Neural crest cell (in vitro differentiated cells): ENCODE measurements around the gene PRTN3. TPM values are rescaled to one million over a fixed set of nuclear protein-coding genes. Genes with fewer than 3 reads are reported as not detected.

Experiments
- DNase-seq: peaks from one replicate; pipeline ENCODE4 v3.0.0; 2021; ENCODE audit warnings: low read depth, mixed read lengths, low spot score
- H3K27ac Mint-ChIP-seq: one replicate; pipeline ENCODE4 v1.8.0; 2021; ENCODE audit warnings: mild to moderate bottlenecking, mixed read lengths; ENCODE audit not compliant: unreplicated experiment
- H3K27me3 Mint-ChIP-seq: 2 replicates; pipeline ENCODE4 v1.8.0; 2021; ENCODE audit warnings: low read depth, mild to moderate bottlenecking, mixed read lengths
- H3K36me3 Mint-ChIP-seq: 2 replicates; pipeline ENCODE4 v1.8.0; 2021; ENCODE audit warnings: low read depth, mild to moderate bottlenecking, mixed read lengths
- H3K4me1 Mint-ChIP-seq: 2 replicates; pipeline ENCODE4 v1.8.0; 2021; ENCODE audit warnings: mixed read lengths
- H3K4me3 Mint-ChIP-seq: one replicate; pipeline ENCODE4 v1.8.0; 2021; ENCODE audit warnings: mild to moderate bottlenecking, mixed read lengths
- H3K9me3 Mint-ChIP-seq: 2 replicates; pipeline ENCODE4 v1.8.0; 2021; ENCODE audit warnings: mixed read lengths
- total RNA-seq: library from RNA; stranded (reverse); gene quantifications from 2 replicates; pipeline ENCODE4 v1.2.1, GENCODE V29; 2021
- TF ChIP-seq, protein P1 (sequence below): fragments of 200-600 bp; sonication (generic); conservative IDR thresholded peaks from 2 replicates; pipeline ENCODE4 v1.5.0; 2021; ENCODE audit warnings: antibody characterized with exemption, mild to moderate bottlenecking

Gene PRTN3
- total RNA-seq, 1 donor from 2014 or later, result not detected

DNA sequence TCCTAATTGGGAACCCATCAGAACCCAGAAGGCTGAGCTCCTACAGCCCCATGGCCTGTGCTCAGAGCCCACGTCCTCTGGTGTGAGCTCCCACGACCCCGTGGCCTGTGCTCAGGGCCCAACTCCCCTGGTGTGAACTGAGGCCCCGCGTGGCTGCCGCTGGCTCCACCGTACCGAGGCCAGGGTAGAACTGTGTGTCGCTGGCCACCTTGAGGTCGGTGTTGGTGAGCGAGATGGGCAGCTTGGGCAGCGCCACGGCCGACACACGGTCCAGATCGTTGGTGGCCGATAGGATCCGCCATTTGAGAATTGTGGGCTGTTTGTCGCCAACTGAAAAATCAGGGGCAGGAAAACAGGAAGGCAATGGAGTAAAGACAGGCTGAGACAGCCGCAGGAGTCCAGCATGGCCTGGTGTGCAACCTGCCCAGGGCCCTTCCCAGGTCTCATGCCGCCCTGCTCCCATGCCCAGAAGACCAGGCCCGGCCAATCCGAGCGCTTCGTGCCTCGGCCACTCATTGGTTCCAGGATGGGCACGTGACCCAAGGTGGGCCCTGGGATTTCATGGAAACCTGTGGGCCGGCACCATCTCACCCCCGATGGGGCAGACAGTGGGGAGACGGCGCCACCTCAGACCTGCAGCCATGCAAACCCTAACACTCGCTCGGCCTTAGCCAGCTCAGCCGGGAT is 40.7 kb downstream of the PRTN3 start:
- Mint-ChIP-seq H3K4me3 (no peak overlapping the region), H3K27me3 (no peaks in the 10 kb centered on the region), H3K36me3 (no peaks in the 10 kb centered on the region), H3K27ac (no peak overlapping the region), H3K4me1 (no peaks in the 10 kb centered on the region), H3K9me3 (no peaks in the 10 kb centered on the region)
- TF ChIP-seq, protein P1, sequence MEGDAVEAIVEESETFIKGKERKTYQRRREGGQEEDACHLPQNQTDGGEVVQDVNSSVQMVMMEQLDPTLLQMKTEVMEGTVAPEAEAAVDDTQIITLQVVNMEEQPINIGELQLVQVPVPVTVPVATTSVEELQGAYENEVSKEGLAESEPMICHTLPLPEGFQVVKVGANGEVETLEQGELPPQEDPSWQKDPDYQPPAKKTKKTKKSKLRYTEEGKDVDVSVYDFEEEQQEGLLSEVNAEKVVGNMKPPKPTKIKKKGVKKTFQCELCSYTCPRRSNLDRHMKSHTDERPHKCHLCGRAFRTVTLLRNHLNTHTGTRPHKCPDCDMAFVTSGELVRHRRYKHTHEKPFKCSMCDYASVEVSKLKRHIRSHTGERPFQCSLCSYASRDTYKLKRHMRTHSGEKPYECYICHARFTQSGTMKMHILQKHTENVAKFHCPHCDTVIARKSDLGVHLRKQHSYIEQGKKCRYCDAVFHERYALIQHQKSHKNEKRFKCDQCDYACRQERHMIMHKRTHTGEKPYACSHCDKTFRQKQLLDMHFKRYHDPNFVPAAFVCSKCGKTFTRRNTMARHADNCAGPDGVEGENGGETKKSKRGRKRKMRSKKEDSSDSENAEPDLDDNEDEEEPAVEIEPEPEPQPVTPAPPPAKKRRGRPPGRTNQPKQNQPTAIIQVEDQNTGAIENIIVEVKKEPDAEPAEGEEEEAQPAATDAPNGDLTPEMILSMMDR, result no peak
- DNase-seq, result no peak

DNA sequence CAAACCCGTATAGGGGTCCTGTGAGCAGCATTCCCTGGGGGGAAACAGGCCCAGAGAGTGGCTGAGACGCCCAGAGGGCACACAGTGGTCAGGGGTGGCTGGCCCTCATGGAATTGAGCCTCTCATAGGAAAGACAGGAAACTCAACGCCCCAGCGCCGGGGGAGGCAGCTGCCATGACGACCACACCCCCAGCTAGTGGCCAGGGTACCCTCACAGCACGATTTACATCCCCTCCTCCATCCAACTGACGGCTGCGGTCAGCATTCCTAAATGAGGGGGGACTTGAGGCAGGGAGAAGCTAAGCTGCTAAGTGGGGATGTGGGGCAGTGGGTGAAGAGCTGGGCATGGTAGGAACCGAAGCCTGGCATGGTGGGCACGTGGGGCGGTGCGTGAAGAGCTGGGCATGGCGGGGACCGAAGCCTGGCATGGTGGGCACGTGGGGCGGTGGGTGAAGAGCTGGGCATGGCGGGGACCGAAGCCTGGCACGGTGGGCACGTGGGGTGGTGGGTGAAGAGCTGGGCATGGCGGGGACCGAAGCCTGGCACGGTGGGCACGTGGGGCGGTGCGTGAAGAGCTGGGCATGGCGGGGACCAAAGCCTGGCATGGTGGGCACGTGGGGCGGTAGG is 42.2 kb downstream of the PRTN3 start:
- H3K27me3 Mint-ChIP-seq, result no peaks in the 10 kb centered on the region
- DNase-seq, result no peak
- no peak overlapping the region for H3K4me3 Mint-ChIP-seq
- no peaks in the 10 kb centered on the region for H3K36me3 Mint-ChIP-seq
- no peaks in the 10 kb centered on the region for H3K4me1 Mint-ChIP-seq
- no peaks in the 10 kb centered on the region for H3K9me3 Mint-ChIP-seq
- no peak overlapping the region for H3K27ac Mint-ChIP-seq
- TF ChIP-seq, protein P1, result no peak

DNA sequence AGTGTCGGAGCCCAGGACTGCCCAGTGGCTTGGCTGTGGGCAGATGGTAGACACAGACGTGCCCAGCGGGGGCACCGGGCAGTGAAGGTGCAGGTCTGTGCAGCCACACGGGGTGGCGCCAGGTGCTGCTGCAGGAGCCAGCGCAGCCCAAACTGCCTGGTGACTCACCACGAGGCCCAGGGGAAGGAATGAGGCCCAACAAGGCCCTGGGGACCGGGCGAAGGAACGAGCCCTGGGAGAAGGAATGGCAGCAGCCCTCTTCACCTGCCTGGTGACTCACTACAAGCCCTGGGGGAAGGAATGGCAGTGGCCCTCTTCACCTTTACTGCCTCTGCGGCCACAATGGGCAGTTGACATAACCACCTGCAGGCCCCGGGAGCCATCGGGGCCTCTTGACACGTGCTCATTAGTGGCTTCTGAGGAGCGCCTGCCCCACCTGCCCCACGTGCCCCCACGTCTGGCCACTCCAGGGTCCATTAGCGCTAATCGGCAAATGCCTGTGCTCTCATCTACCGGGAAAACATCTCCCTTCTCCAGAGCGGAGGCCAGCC is 42.9 kb downstream of the PRTN3 start:
- H3K4me3 Mint-ChIP-seq, result no peak overlapping the region
- TF ChIP-seq, protein P1, result no peak
- H3K36me3 Mint-ChIP-seq, result no peaks in the 10 kb centered on the region
- no peaks in the 10 kb centered on the region for H3K9me3 Mint-ChIP-seq
- DNase-seq, result no peak
- H3K27ac Mint-ChIP-seq, result no peak overlapping the region
- H3K4me1 Mint-ChIP-seq, result no peaks in the 10 kb centered on the region
- no peaks in the 10 kb centered on the region for H3K27me3 Mint-ChIP-seq

DNA sequence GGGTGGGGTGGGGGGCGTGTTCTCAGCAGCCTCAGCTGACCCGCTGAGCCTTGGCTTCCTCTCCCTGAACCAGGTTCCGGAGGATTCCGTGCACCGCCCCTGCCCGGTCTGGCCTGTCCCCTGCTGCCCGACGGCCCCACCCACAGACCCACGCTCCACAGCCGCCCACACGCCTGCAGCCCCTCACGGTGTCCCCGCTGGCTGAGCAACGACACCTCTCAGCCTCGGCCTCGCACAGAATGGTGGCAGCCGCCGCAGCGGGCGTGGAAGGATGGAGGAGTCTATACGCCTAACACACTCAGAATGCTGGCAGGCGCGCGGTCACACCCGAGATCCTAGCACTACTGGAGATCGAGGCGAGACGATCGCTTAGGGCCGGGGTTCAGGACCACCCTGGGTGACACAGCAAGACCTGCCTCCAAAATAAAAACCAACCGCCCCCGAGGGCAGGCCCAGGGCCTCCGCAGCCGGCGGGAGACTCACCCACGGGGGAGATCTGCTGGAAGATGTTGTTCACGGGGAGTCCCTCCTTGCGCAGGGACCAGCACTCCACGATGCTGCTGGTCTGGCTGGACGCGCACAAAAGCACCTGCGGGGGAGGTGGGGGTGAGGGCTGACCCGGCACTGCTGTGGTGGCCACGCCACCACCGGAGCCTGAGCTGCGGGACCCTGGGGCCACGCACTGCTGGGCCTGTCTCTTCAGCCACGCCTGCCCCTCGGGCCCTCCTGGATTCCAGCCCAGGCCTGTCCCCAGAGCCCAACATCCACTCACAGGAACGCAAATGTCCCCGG is 43.8 kb downstream of the PRTN3 start:
- Mint-ChIP-seq H3K9me3 (no peaks in the 10 kb centered on the region), H3K27ac (no peak overlapping the region), H3K27me3 (no peaks in the 10 kb centered on the region), H3K4me1 (no peaks in the 10 kb centered on the region), H3K36me3 (no peaks in the 10 kb centered on the region), H3K4me3 (no peak overlapping the region)
- TF ChIP-seq, protein P1, result no peak
- DNase-seq, result no peak

DNA sequence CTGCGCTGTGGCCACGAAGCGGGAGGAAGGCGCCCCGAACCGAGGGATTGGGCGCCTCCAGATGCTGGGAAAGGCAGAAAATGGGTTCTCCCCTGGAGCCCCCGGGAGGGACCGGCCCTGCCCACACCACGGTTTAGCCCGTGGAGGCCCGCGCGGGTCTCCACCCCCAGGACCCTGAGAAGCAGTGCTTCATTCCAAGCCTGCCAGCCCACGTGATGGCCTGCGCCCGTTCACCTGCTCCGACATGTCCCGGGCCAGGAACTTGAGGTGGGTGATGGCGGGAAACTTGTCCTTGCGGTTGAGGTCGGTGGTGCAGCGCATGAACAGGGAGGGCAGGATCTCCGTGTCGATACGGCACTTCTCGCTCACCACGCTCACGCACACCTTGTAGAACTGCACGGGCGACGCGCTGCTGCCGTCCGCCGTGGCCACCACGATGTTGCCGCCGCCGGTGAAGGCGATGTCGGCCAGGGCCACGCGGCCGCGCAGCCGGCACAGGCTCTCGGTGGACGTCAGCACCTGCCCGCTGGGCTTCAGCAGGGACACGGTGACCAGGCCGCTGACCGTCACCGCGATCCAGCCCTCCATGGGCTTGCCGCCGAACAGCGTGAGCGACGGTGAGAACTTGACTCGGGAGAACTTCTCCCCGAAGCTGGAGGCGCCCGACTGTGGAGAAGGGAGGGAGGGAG is 44.9 kb downstream of the PRTN3 start:
- no peak overlapping the region for H3K27ac Mint-ChIP-seq
- no peak overlapping the region for H3K4me3 Mint-ChIP-seq
- no peaks in the 10 kb centered on the region for H3K27me3 Mint-ChIP-seq
- H3K4me1 Mint-ChIP-seq, result no peaks in the 10 kb centered on the region
- no peaks in the 10 kb centered on the region for H3K36me3 Mint-ChIP-seq
- DNase-seq, result no peak
- TF ChIP-seq, protein P1, result no peak
- H3K9me3 Mint-ChIP-seq, result no peaks in the 10 kb centered on the region
